ENCODE results near the gene AICDA.

Gene AICDA

DNA sequence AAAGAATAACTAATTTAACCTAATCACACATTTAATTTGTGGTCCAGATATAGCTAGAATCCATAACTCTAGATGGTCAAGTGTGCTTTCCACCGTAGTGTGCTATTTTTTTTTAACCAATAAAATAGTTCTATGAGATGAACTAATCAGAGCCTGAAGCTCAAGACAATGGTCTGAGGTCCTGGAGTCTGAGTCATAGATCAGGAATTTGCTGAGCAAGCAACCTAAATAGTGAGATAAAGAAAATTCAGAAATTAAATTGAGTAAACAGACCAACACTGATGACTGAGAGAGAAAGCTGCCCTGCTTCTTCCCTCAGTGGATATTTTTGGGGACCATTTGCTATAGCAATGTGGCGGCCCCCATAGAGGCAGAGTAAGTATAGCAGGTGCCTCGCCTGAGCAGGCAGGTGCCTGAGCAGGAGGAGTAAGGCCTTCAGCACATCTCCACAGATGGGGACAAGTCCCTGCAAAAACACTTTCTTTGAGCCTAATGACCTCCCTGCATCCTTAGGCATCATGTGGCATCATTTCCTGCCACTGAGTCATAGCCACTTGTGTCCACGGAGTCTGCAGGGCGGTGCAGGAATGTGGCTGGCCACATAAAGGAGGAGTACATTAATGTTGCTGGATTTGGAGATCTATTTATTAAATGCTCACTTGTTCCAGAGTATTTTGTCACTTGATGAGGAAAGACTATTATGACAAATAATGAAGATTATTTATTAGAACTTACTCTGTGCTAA lies 58.0 kb downstream of the AICDA start:
- DNase-seq (ENCODE audit: low read depth): no peak

DNA sequence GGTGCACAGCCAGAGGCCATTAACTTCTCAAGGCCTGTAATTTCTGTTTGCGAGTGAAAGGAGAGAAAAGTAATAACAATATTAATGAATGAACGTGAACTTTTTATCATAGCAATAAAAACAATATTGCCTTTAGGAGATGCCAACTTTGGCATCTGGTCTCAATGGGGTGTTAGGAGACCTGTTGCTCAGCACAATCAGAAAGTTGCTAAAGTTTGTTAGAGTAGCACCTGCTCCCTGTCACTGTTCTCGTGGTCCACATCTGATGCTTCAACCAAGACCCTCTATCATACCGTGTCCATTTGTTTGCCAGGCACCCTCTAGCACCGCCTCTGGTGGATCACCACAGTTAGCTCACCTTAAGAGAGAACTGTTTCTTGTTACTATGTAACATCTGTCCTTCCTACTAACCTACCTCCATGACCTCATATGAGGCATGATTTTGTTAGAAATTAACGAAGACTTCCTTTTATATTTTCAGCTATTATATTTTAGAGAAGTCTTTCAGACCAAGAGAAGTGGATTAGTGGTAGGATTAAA lies 59.5 kb downstream of the AICDA start:
- DNase-seq (ENCODE audit: low read depth): no peak
